Liver (tissue), 9 donors: ENCODE results near the gene RPL7L1. TPM values are rescaled to one million over a fixed set of nuclear protein-coding genes. Genes with fewer than 3 reads are reported as not detected.

Experiments used
- DNase-seq: peaks from one replicate; pipeline ENCODE4 v3.0.0-alpha.2; 2017; ENCODE audit warnings: low spot score
- H3K27ac ChIP-seq, 2 donors: one replicate each; pipeline ENCODE4 v1.7.0; 2013; ENCODE audit warnings: inconsistent platforms in 2 of 2, low read length in 2 of 2, control low read depth in 1 of 2, low read depth in 1 of 2, mild to moderate bottlenecking in 1 of 2
- H3K27me3 ChIP-seq, 4 donors: one replicate each; pipeline versions ENCODE4 v1.6.1 to v1.7.0; 2013; ENCODE audit warnings: low read length in 3 of 4, inconsistent platforms in 1 of 4, mild to moderate bottlenecking in 1 of 4, moderate library complexity in 1 of 4; ENCODE audit not compliant: control insufficient read depth in 4 of 4, insufficient read depth in 4 of 4
- H3K36me3 ChIP-seq, 4 donors: one replicate each; pipeline versions ENCODE4 v1.6.1 to v1.7.0; 2013; ENCODE audit warnings: low read length in 3 of 4, mild to moderate bottlenecking in 3 of 4, low read depth in 1 of 4, moderate library complexity in 1 of 4; ENCODE audit not compliant: control insufficient read depth in 4 of 4, insufficient read depth in 3 of 4
- H3K4me1 ChIP-seq, 4 donors: one replicate each; pipeline versions ENCODE4 v1.6.1 to v1.7.0; 2013; ENCODE audit warnings: low read length in 3 of 4, mild to moderate bottlenecking in 3 of 4, moderate library complexity in 1 of 4; ENCODE audit not compliant: control insufficient read depth in 4 of 4, insufficient read depth in 4 of 4
- H3K4me3 ChIP-seq, 3 donors: one replicate each; pipeline versions ENCODE4 v1.6.1 to v1.7.0; 2013; ENCODE audit warnings: low read length in 3 of 3, control low read depth in 1 of 3, low read depth in 1 of 3, mild to moderate bottlenecking in 1 of 3
- H3K9ac ChIP-seq, 2 donors: one replicate each; pipeline ENCODE4 v1.7.0; 2013; ENCODE audit warnings: low read length in 2 of 2, mild to moderate bottlenecking in 2 of 2, moderate library complexity in 2 of 2, control low read depth in 1 of 2, low read depth in 1 of 2
- H3K9me3 ChIP-seq, 4 donors: one replicate each; pipeline versions ENCODE4 v1.6.1 to v1.7.0; 2013; ENCODE audit warnings: low read length in 3 of 4; ENCODE audit not compliant: control insufficient read depth in 4 of 4
- ATF3 ChIP-seq: IDR thresholded peaks from 2 replicates; pipeline ENCODE4 v1.6.1; 2016; ENCODE audit warnings: antibody characterized with exemption
- CTCF ChIP-seq: fragments of 150-350 bp; IDR thresholded peaks from 2 replicates; pipeline ENCODE4 v1.5.1; 2017; ENCODE audit warnings: improper control_type of control experiment, low read depth, low read length; ENCODE audit not compliant: missing input control
- EGR1 ChIP-seq, 2 donors: IDR thresholded peaks; 2 replicates each; pipeline ENCODE4 v1.6.1; 2016 to 2018; ENCODE audit warnings: antibody characterized with exemption in 2 of 2, low read depth in 2 of 2
- FOXA1 ChIP-seq: IDR thresholded peaks from 2 replicates; pipeline ENCODE4 v1.6.1; 2016; ENCODE audit warnings: antibody characterized with exemption
- FOXA2 ChIP-seq: IDR thresholded peaks from 2 replicates; pipeline ENCODE4 v1.6.1; 2016; ENCODE audit warnings: antibody characterized with exemption
- HNF4A ChIP-seq, 2 donors: conservative IDR thresholded peaks; 2 replicates each; pipeline ENCODE4 v1.6.1; 2016; ENCODE audit warnings: antibody characterized with exemption in 2 of 2, mild to moderate bottlenecking in 2 of 2
- JUND ChIP-seq, 2 donors: IDR thresholded peaks; 2 replicates each; pipeline ENCODE4 v1.6.1; 2016; ENCODE audit warnings: antibody characterized with exemption in 2 of 2
- MAX ChIP-seq: IDR thresholded peaks from 2 replicates; pipeline ENCODE4 v1.6.1; 2016; ENCODE audit warnings: antibody characterized with exemption
- NR2F2 ChIP-seq: IDR thresholded peaks from 2 replicates; pipeline ENCODE4 v1.6.1; 2016; ENCODE audit warnings: antibody characterized with exemption
- REST ChIP-seq: IDR thresholded peaks from 2 replicates; pipeline ENCODE4 v1.6.1; 2016; ENCODE audit warnings: antibody characterized with exemption, mild to moderate bottlenecking
- RXRA ChIP-seq, 2 donors: IDR thresholded peaks; 2 replicates each; pipeline ENCODE4 v1.6.1; 2017 to 2018; ENCODE audit warnings: antibody characterized with exemption in 2 of 2, mild to moderate bottlenecking in 1 of 2
- TAF1 ChIP-seq: conservative IDR thresholded peaks from 2 replicates; pipeline ENCODE4 v1.6.1; 2016; ENCODE audit warnings: antibody characterized with exemption, mild to moderate bottlenecking
- ZBTB33 ChIP-seq: IDR thresholded peaks from 2 replicates; pipeline ENCODE4 v1.6.1; 2016; ENCODE audit warnings: antibody characterized with exemption
- WGBS: extraction: QIAGEN DNeasy Blood & Tissue Kit; methylation state at CpG from one replicate; pipeline ENCODE4 v1.1.7; 2013; 5-methylcytosine and 5-hydroxymethylcytosine counted together
- polyA plus RNA-seq, 2 donors: library from polyadenylated mRNA; stranded (reverse) in 1 of 2; unstranded in 1 of 2; fragments of 200-250 nt in 1 of 2; fragments of >200 nt in 1 of 2; fragmentation: Nextera tagmentation in 1 of 2; extraction: Ambion mirVana in 1 of 2; gene quantifications; one replicate each; pipeline versions ENCODE4 v1.2.1 to v1.2.3, GENCODE V29; 2013 to 2015
- total RNA-seq, 2 donors: library from RNA; depleted of rRNA; stranded (reverse); fragments of >200 nt; gene quantifications; one replicate each; pipeline ENCODE4 v1.2.3, GENCODE V29; 2014
- donor health status: healthy.
- donor health status: healthy.
- donor health status: healthy.
- donor health status: healthy.
- donor health status: healthy.

The RPL7L1 gene
- total and polyA plus RNA-seq, 4 donors: 39.6 to 63.8 (median 47.9) TPM

GRCh38 chr6:42923666-42924065, 44.2 kb downstream of the RPL7L1 start:
- peaks cover 2 to 7% (median 4%) of the 10 kb centered on the region in 4 donors for H3K4me1 ChIP-seq
- no peak for TF ChIP-seq RXRA (IDR thresholded peaks at IDR 0.05)
- no peak for TF ChIP-seq MAX
- TF ChIP-seq REST: no peak
- no peak for TF ChIP-seq NR2F2
- no peak for TF ChIP-seq FOXA1
- TF ChIP-seq ZBTB33: no peak
- no peak for TF ChIP-seq EGR1 (IDR thresholded peaks at IDR 0.05; ENCODE audit: low read depth in 2 of 2)
- TF ChIP-seq FOXA2: no peak
- no peak for TF ChIP-seq JUND (IDR thresholded peaks at IDR 0.05)
- no peak for TF ChIP-seq CTCF
- no peak for TF ChIP-seq TAF1
- H3K36me3 ChIP-seq: no peaks in the 10 kb centered on the region
- no peak overlapping the region for H3K27ac ChIP-seq
- 77% methylated on average over 2 of the region's 2 CpGs for WGBS
- no peak overlapping the region for H3K4me3 ChIP-seq
- DNase-seq: no peak
- H3K9me3 ChIP-seq: no peaks in the 10 kb centered on the region
- H3K9ac ChIP-seq: no peak overlapping the region
- H3K27me3 ChIP-seq: no peaks in the 10 kb centered on the region

GRCh38 chr6:42925248-42925857, 45.9 kb downstream of the RPL7L1 start:
- no peak overlapping the region for H3K4me3 ChIP-seq
- no peaks in the 10 kb centered on the region for H3K27me3 ChIP-seq
- H3K9me3 ChIP-seq: no peaks in the 10 kb centered on the region
- no peaks in the 10 kb centered on the region for H3K36me3 ChIP-seq
- TF ChIP-seq HNF4A (conservative IDR thresholded peaks at IDR 0.05) (no peak), ZBTB33 (no peak), ATF3 (no peak)
- H3K4me1 ChIP-seq: peaks cover 2 to 16% (median 11%) of the 10 kb centered on the region in 4 donors
- no peak overlapping the region for H3K9ac ChIP-seq
- 62% methylated on average over 23 of the region's 23 CpGs for WGBS
- no peak for DNase-seq
- H3K27ac ChIP-seq: no peak overlapping the region
